Activated gamma-delta T cell treated with Interleukin-2 at 50 U/mL for 16 hours (primary cell): ENCODE data around the gene SERGEF.

Experiments
- DNase-seq: peaks from one replicate; pipeline ENCODE4 v3.0.0-alpha.2; 2020

Gene SERGEF

GRCh38 chr11:17853280-17853679, 159.6 kb downstream of the SERGEF start:
- no peak for DNase-seq

GRCh38 chr11:17852246-17852645, 160.6 kb downstream of the SERGEF start:
- DNase-seq: no peak

- no peak for DNase-seq
These were observed 161.2 kb downstream of the SERGEF start for GRCh38 chr11:17851697-17852096.

- no peak for DNase-seq
These were observed 162.5 kb downstream of the SERGEF start for GRCh38 chr11:17850336-17850735.

- DNase-seq: no peak
These were observed 164.1 kb downstream of the SERGEF start for GRCh38 chr11:17848715-17849114.

- DNase-seq: no peak
These were observed 165.9 kb downstream of the SERGEF start for GRCh38 chr11:17846852-17847453.

GRCh38 chr11:17845431-17845881, 167.4 kb downstream of the SERGEF start:
- DNase-seq: no peak

- no peak for DNase-seq
These were observed 172.7 kb downstream of the SERGEF start for GRCh38 chr11:17840101-17840548.

GRCh38 chr11:17839450-17839849, 173.4 kb downstream of the SERGEF start:
- DNase-seq: no peak

- no peak for DNase-seq
These were observed 174.7 kb downstream of the SERGEF start for GRCh38 chr11:17838102-17838501.

GRCh38 chr11:17831883-17832282, 181.0 kb downstream of the SERGEF start:
- no peak for DNase-seq

- DNase-seq: no peak
These were observed 181.6 kb downstream of the SERGEF start for GRCh38 chr11:17831228-17831627.

- DNase-seq: no peak
These were observed 184.5 kb downstream of the SERGEF start for GRCh38 chr11:17828311-17828751.

- DNase-seq: no peak
These were observed 185.8 kb downstream of the SERGEF start for GRCh38 chr11:17827006-17827405.

- DNase-seq: no peak
These were observed 190.5 kb downstream of the SERGEF start for GRCh38 chr11:17822401-17822781.

- no peak for DNase-seq
These were observed 191.0 kb downstream of the SERGEF start for GRCh38 chr11:17821648-17822400.

- DNase-seq: no peak
These were observed 196.5 kb downstream of the SERGEF start for GRCh38 chr11:17816232-17816931.

GRCh38 chr11:17814546-17814945, 198.3 kb downstream of the SERGEF start:
- no peak for DNase-seq

- DNase-seq: no peak
These were observed 199.3 kb downstream of the SERGEF start for GRCh38 chr11:17813391-17814059.

GRCh38 chr11:17812865-17813187, 200.0 kb downstream of the SERGEF start:
- DNase-seq: no peak

- DNase-seq: no peak
These were observed 200.6 kb downstream of the SERGEF start for GRCh38 chr11:17812091-17812864.

GRCh38 chr11:17811352-17811751, 201.5 kb downstream of the SERGEF start:
- no peak for DNase-seq

GRCh38 chr11:17810746-17811145, 202.1 kb downstream of the SERGEF start:
- DNase-seq: no peak
